Right lobe of liver (tissue), 6 donors: ENCODE data around the gene RASSF5. TPM values are rescaled to one million over a fixed set of nuclear protein-coding genes. Genes with fewer than 3 reads are reported as not detected.

Experiments used
- ATAC-seq, 4 donors: fragments of 200-7000 bp; cut with Tn5 transposase; one replicate each; pipeline ENCODE4 v1.9.1; 2020; ENCODE audit warnings: mild to moderate bottlenecking in 4 of 4, moderate library complexity in 4 of 4
- DNase-seq, 3 donors: peaks; one replicate each; pipeline ENCODE4 v3.0.0-alpha.2; 2020
- H3K27ac ChIP-seq, 3 donors: fragments of 200-600 bp; one replicate each; pipeline ENCODE4 v1.8.0; 2022
- H3K27me3 ChIP-seq, 2 donors: fragments of 200-600 bp; one replicate each; pipeline ENCODE4 v1.8.0; 2022
- H3K36me3 ChIP-seq, 4 donors: fragments of 200-600 bp; sonication (generic) in 1 of 4; one replicate each; pipeline versions ENCODE4 v1.5.1 to v1.8.0; 2017 to 2022; ENCODE audit warnings: control low read depth in 1 of 4
- H3K4me1 ChIP-seq, 4 donors: fragments of 200-600 bp; sonication (generic) in 1 of 4; one replicate each; pipeline versions ENCODE4 v1.5.1 to v1.8.0; 2017 to 2022; ENCODE audit warnings: control low read depth in 1 of 4
- H3K4me3 ChIP-seq, 3 donors: fragments of 200-600 bp; one replicate each; pipeline ENCODE4 v1.8.0; 2022
- H3K9me3 ChIP-seq, 4 donors: fragments of 200-600 bp; sonication (generic) in 1 of 4; one replicate each; pipeline versions ENCODE4 v1.5.1 to v1.8.0; 2017 to 2022; ENCODE audit warnings: control low read depth in 1 of 4
- POLR2A ChIP-seq: fragments of 450-650 bp; IDR thresholded peaks from one replicate; pipeline ENCODE4 v1.6.1; 2017; ENCODE audit warnings: antibody characterized with exemption, mild to moderate bottlenecking
- WGBS: methylation state at CpG from one replicate; pipeline ENCODE4 v1.1.6; 2018; ENCODE audit warnings: low coverage, low lambda C conversion rate; ENCODE audit not compliant: insufficient coverage; ENCODE audit errors: missing lambda C conversion rate; 5-methylcytosine and 5-hydroxymethylcytosine counted together
- intact Hi-C, 2 donors: fragments of 100-400 bp; cut with DNase I; formaldehyde crosslinking; loops; one replicate each; pipeline versions ENCODE4 v1.11.2 to v1.14.1; 2022
- total RNA-seq, 6 experiments: library from RNA; depleted of rRNA in 2 of 6; stranded (reverse); fragments of >200 nt in 2 of 6; fragmentation: NEBNext Ultra II Directional in 3 of 6; extraction: Animal tissue kit (Norgen Biotek cat#: 25700) in 3 of 6; gene quantifications; one replicate each; pipeline versions ENCODE4 v1.1.0 to v1.2.4, GENCODE V29; 2016 to 2023
- TF ChIP-seq, protein P1 (sequence below), 4 donors: fragments of 200-600 bp in 3 of 4; fragments of 450-650 bp in 1 of 4; IDR thresholded peaks; one replicate each; pipeline versions ENCODE4 v1.5.1 to v1.8.0; 2016 to 2022; ENCODE audit warnings: antibody characterized with exemption in 4 of 4, mild to moderate bottlenecking in 2 of 4
- donor health status: DM: no; HTN: yes; CAD: no.
- donor health status: DM: no; HTN: no; CAD: no.
- donor health status: DM: no; HTN: no; CAD: no.
- donor health status: DM: no; HTN: yes; CAD: no.
- donor health status: DM: no; HTN: yes; CAD: no.

RASSF5 gene
- total RNA-seq, 6 experiments from 2014 or later = 8.1 to 18.8 (median 12.6) TPM

DNA sequence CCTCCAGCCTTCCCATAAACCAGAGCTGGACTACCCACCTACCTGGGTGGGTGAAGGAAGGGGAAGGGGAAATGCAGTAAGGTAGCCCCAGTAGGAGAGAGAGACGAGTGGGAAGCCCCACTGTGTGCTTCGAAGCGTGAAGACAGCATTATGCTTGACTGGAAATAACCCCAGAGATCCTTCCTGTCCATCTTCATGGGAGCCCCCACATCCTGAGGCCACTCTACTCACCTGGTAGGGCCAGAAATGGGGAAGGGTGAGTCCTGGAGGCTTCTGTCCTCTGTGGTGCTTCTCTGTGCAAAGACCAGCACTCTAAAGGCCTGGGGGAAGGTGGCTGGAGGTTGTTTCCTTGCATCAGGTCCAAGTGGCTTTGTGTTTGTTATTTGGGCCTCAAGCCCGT lies 10.0 kb upstream of the RASSF5 start:
- TF ChIP-seq, protein P1, sequence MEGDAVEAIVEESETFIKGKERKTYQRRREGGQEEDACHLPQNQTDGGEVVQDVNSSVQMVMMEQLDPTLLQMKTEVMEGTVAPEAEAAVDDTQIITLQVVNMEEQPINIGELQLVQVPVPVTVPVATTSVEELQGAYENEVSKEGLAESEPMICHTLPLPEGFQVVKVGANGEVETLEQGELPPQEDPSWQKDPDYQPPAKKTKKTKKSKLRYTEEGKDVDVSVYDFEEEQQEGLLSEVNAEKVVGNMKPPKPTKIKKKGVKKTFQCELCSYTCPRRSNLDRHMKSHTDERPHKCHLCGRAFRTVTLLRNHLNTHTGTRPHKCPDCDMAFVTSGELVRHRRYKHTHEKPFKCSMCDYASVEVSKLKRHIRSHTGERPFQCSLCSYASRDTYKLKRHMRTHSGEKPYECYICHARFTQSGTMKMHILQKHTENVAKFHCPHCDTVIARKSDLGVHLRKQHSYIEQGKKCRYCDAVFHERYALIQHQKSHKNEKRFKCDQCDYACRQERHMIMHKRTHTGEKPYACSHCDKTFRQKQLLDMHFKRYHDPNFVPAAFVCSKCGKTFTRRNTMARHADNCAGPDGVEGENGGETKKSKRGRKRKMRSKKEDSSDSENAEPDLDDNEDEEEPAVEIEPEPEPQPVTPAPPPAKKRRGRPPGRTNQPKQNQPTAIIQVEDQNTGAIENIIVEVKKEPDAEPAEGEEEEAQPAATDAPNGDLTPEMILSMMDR (IDR thresholded peaks at IDR 0.05) = no peak
- TF ChIP-seq POLR2A = no peak
- Histone ChIP-seq H3K27ac (no peak overlapping the region), H3K4me3 (no peak overlapping the region), H3K27me3 (no peaks in the 10 kb centered on the region), H3K4me1 (peaks cover 0 to 33% (median 6%) of the 10 kb centered on the region in 4 donors), H3K9me3 (no peaks in the 10 kb centered on the region), H3K36me3 (no peaks in the 10 kb centered on the region)
- DNase-seq (no peak), ATAC-seq (no peak)
- intact Hi-C loops = no loop called here
- WGBS = 61% methylated on average over 3 of the region's 4 CpGs

DNA sequence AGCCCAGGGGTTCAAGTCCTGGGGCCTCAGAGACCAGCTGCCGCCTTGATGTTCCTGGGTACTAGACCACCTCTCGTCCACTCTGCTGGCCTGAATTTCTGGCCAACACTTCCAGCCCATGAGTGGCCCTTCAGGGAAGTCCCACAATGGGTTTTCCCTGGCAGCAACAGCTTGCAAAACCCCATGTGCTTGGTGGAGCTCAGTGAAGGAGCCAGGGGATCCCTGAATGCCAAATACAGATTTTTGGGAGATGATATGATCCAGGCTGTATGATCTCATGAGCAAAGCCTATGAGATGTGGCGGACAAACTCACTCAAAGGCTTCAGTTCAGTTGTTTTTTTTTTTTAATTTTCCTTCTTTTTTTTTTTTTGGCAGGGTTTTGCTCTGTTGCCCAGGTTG lies 9.6 kb upstream of the RASSF5 start:
- Histone ChIP-seq H3K9me3 (no peaks in the 10 kb centered on the region), H3K4me1 (peaks cover 0 to 36% (median 6%) of the 10 kb centered on the region in 4 donors), H3K27me3 (no peaks in the 10 kb centered on the region), H3K27ac (no peak overlapping the region), H3K36me3 (no peaks in the 10 kb centered on the region), H3K4me3 (no peak overlapping the region)
- intact Hi-C loops = no loop called here
- 100% methylated on average over 1 of the region's 3 CpGs for WGBS
- DNase-seq = peak in 1 of 3 donors; percentile 33
- no peak for ATAC-seq
- no peak for TF ChIP-seq POLR2A
- TF ChIP-seq, protein P1 (IDR thresholded peaks at IDR 0.05) = no peak

DNA sequence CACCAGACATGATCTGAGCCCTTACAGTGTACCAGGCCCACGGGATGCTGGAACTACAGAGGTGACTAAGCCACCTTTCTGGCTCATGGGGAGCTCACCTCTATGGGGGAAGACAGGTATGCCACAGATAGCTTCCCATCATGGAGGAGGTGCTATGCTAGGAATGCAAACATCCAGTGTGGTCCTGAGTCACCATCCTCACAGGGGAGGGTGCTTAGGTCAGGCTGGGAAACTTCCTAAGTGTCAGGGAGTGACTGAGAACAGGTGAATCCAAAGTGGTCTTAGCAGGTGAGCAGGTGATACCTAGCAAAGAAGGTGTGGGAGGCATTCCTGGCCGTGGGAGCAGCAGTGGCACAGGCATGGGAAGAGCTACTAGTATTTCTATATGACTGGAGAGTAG lies 8.6 kb upstream of the RASSF5 start:
- TF ChIP-seq, protein P1 (IDR thresholded peaks at IDR 0.05) = no peak
- TF ChIP-seq POLR2A = no peak
- intact Hi-C loops = no loop called here
- no peak overlapping the region for H3K27ac ChIP-seq

DNA sequence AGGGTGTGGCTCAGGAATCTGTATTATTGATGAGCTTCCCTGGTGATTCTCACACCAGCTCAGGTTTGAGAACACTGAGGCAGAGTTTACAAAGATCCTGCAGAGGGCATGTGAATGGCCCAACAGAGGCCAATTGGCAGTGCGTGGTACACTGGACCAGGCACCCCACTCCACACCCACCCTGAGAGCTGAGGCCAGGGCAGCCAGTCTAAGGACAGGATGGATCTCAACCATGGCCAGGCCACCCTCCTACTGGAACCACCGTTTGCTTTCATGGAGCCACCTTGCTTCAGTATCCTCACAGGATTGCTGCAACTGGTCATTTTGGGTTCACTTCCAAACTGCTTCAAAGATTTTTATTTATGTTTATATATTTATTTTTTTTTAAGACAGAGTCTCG lies 7.3 kb upstream of the RASSF5 start:
- H3K36me3 ChIP-seq = no peaks in the 10 kb centered on the region
- H3K27ac ChIP-seq = no peak overlapping the region
- TF ChIP-seq POLR2A = no peak
- TF ChIP-seq, protein P1 (IDR thresholded peaks at IDR 0.05) = no peak
- no peaks in the 10 kb centered on the region for H3K27me3 ChIP-seq
- DNase-seq = peak in 1 of 3 donors; percentile 46
- no peak overlapping the region for H3K4me3 ChIP-seq
- intact Hi-C loops = loop anchor here in 1 of 2 donors (5.0 kb wide), 1 partner anchor 42 kb away; no protein-coding TSS in a partner anchor
- no peak for ATAC-seq
- H3K4me1 ChIP-seq = peaks cover 0 to 46% (median 6%) of the 10 kb centered on the region in 4 donors
- WGBS = 100% methylated on average over 1 of the region's 3 CpGs
- no peaks in the 10 kb centered on the region for H3K9me3 ChIP-seq

More for the DNA sequence above, 8.6 kb upstream of the RASSF5 start:
- Histone ChIP-seq H3K4me1 (peaks cover 0 to 42% (median 6%) of the 10 kb centered on the region in 4 donors), H3K4me3 (no peak overlapping the region), H3K9me3 (no peaks in the 10 kb centered on the region), H3K36me3 (no peaks in the 10 kb centered on the region), H3K27me3 (no peaks in the 10 kb centered on the region)
- ATAC-seq (no peak), DNase-seq (no peak)
- WGBS = 94% methylated on average over 2 of the region's 2 CpGs
